GM18951 (cell line): ENCODE data around the gene INSRR.

Experiments used
- POLR2A ChIP-seq: IDR thresholded peaks from 4 replicates; pipeline ENCODE4 v1.6.1; 2011; ENCODE audit warnings: mild to moderate bottlenecking; ENCODE audit not compliant: insufficient read length, insufficient read depth; ENCODE audit errors: extremely low read depth
- in situ Hi-C: fragments of 300-500 bp; cut with MboI; formaldehyde crosslinking; loops from one replicate; pipeline ENCODE4 v1.12.0; 2022; ENCODE audit warnings: low sequenced_read_pairs, mixed read lengths, inconsistent platforms; ENCODE audit not compliant: unreplicated experiment

INSRR gene

GRCh38 chr1:156898971-156899664 lies 40.2 kb upstream of the INSRR start:
- TF ChIP-seq POLR2A, result no peak
- in situ Hi-C loops, result no loop called here

DNA sequence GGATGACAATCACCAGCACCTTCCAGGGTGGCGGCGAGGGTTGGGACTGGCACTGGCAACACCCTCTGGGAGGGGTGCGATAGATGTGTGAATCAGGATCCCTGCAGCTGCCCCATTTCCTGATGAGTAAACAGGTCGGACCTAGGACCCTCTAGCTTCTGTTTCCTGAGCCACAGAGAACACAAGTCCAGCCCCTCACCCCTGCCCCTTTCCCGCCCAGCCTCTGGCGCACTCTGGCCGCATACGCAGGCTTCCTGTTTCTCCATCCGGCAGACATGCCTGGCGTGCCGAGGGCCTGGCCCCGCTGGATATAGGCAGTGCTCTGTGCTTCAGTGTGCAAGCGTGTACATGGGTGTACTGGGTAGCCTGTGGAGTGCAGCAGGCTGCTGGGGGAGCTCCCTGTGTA lies 39.2 kb upstream of the INSRR start:
- no peak for TF ChIP-seq POLR2A
- in situ Hi-C loops, result no loop called here

DNA sequence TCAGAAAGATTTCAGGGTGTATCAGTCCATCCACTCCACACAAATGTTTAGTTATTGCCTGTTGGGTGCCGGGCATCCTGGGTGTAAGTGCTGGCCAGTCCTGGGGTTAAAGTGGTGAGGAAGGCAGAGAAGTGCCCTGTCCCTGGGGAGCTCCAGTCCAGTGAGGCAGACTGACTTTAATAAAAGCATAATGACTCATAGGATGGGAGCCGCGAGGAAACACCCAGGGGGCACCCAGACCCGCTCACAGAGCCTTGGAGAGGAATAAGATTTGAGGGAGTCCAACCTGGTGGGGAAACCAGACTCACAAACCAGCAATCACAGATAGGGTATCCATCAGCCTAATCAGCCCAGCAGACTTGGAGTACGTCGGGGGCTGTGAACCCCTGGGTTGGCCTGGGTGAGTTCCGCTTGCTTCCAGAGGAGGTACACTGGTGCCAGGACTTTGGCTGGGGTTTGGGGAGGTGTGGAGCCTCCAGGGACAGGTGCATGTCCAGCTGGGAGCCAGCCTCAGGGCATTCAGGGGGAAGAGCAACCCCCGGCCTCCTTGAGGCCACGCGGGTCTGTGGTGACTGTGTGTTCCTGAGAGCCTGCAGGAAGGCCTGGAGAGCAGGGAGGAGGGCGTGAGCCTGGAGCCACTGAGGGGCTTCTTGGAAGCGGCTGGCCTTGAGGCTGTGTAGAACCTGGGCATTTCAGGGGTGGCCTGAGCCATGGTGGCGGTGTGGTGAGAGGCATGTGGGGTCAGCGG lies 38.3 kb upstream of the INSRR start:
- TF ChIP-seq POLR2A, result no peak
- in situ Hi-C loops, result no loop called here

GRCh38 chr1:156896490-156897033 lies 37.6 kb upstream of the INSRR start:
- in situ Hi-C loops, result no loop called here
- no peak for TF ChIP-seq POLR2A

GRCh38 chr1:156895927-156896326 lies 37.0 kb upstream of the INSRR start:
- in situ Hi-C loops, result no loop called here
- no peak for TF ChIP-seq POLR2A

DNA sequence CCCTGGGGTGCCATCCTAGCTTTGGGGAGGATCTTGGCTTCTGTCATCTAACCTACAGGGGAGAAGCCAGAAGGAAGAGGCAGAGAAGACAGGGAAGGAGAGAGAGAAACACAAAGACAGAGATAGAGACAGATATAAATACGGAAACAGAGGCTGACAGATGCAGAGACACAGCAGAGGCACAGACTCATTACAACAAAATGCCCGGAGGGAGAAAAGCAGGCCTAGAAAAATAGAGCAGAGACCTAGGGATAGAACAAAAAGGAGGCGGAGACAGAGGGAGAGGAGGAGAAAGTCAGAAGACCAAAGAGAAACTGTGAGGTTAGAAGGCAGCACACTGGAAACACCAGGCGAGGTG lies 36.5 kb upstream of the INSRR start:
- in situ Hi-C loops, result no loop called here
- TF ChIP-seq POLR2A, result no peak

DNA sequence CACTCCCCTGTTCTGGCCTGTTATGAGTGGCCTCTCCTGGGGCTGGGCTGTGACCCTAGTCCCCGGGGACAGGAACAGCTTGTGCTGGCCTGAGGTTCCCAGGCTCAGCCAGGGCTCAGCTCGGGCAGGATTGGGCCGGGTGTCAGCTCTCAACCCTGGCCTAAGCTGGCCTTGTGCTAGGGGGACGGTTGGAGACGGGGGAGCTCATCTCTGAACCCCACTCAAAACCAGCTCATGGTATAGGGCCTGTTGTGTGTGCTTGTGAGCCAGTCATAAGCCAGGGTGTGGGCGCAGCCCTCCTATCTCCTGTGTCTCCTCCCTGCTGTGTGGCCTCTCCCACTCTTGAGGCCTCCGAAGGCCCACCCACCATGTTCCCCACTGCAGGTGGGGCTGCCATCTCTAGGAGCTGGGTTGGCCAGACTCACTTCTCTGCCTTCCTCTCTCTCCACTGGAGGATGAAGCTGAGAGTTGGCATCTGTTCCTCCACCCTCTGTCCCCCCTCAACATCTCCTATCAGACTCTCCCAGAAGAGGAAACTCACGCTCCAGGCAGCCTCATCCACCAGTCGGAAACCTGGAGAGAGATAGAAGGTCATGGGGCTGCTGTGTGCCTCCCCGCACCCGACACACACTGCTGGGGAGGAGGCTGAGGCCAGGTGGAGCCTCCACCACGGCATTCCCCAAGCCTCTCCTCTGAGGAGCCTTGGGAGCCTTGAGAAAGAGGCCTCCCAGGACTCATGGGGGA lies 36.0 kb upstream of the INSRR start:
- TF ChIP-seq POLR2A, result no peak
- in situ Hi-C loops, result no loop called here

GRCh38 chr1:156894001-156894400 lies 35.1 kb upstream of the INSRR start:
- TF ChIP-seq POLR2A, result no peak

DNA sequence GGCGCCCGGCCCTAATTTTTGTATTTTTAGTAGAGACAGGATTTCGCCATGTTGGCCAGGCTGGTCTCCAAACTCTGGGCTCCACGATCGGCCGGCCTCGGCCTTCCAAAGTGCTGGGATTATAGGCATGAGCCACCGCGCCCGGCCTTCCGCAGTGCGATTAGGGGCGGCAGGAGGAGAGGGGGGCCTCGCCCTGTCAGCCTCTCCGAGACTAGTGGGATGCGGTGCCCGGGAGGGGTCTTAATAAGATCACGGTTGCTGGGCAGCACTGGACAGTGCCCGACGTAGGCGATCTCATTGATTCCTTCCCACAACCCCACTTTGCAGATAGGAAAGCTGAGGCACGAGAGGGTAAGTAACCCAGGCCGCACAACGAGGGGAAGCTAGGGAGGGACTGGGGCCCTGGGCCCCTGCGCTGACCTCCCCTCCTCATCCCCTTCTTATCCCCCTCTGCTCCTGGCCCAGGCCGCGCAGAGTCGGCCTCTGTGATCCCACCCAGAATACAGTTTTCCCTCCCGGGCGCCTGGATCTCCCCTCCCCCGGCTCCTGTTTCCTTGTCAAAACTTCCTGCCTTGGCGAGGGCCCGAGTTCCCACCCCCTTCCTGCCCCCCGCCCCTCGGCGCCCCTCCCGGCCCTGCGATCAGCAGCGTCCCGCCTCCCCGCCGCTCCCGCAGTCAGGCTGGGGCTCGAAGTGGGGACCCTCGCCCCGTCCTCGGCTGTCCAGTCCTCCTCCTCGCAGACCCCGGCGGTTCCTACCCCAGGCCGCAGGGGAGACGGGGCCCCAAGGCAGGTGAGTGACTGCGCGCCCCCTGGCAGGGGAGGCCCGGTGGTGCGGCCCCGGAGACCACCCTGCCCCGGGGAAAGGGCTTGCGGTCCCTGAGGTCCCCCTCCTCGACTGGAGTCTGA lies 34.4 kb upstream of the INSRR start, which contains the start of gene PEAR1:
Gene PEAR1, plus strand, starts transcription at position 671 of the 906 bp plus-strand sequence. CDS start 10,209 bp downstream, outside the sequence.
- no peak for TF ChIP-seq POLR2A
- in situ Hi-C loops, result no loop called here

More at GRCh38 chr1:156894001-156894400, 35.1 kb upstream of the INSRR start:
- in situ Hi-C loops, result no loop called here

DNA sequence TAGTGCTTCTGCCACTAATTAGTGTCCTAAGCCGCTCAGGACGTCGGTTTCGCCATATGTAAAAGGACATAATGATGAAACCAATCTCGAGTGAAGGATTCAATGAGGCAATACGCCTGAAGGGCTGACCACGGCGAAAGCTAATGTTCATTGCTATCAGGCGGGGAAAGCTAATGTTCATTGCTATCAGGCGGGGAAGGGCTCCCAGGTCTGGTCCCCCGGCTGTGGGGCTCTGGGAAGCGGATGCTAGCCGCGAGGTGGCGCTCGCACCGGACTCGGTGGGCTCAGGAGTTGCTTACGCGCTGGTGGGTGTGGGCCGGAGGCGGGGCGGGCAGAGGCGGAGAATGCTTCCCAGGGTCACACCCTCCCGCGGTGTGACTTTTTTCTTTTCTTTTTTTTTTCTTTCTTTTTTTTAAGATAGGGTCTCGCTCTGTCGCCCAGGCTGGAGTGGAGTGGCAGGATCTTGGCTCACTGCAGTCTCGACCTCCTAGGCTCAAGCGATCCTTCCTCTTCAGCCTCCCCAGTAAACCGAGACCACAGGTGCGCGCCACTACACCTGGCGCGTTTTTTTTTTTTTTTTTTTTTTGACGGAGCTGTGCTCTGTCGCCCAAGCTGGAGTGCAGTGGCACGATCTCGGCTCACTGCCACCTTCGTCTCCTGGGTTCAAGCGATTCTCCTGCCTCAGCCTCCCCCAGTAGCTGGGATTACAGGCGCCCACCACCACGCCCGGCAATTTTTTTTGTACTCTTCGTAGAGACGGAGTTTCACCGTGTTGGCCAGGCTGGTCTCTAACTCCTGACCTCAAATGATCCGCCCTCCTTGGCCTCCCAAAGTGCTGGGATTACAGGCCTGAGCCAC lies 33.5 kb upstream of the INSRR start:
- in situ Hi-C loops, result no loop called here

GRCh38 chr1:156889802-156890580 lies 31.1 kb upstream of the INSRR start:
- TF ChIP-seq POLR2A, result no peak
- in situ Hi-C loops, result no loop called here

More for the DNA sequence above, 33.5 kb upstream of the INSRR start:
- TF ChIP-seq POLR2A, result no peak

GRCh38 chr1:156887734-156888133 lies 28.8 kb upstream of the INSRR start:
- in situ Hi-C loops, result no loop called here
- no peak for TF ChIP-seq POLR2A
